ENCODE data around the gene AGBL4.

Gene AGBL4

DNA sequence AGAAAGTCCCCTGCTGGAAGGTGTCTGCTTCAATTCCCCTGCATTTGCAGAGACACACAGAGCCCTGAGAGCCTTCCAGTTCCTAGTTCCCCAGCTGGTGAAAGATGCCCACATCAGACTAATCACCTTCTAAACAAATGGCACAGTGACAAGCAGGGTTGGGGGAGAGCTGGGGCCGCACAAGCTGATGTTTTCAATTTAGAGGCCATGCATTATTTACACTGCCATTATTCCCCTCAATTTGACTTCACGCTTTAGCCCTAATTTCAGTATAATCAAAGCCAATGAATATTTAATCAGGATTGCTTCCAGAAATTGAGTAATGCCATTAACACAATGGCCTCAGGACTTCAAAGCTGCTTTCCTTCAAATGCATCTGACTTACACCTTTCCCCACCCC, 1328.6 kb downstream of the AGBL4 start:
- DNase-seq, result peak; percentile 96

- DNase-seq, result no peak
These were observed 1330.0 kb downstream of the AGBL4 start for GRCh38 chr1:48693674-48694320.

- no peak for DNase-seq
These were observed 1330.6 kb downstream of the AGBL4 start for GRCh38 chr1:48693180-48693579.

GRCh38 chr1:48692235-48692634, 1331.5 kb downstream of the AGBL4 start:
- no peak for DNase-seq

DNA sequence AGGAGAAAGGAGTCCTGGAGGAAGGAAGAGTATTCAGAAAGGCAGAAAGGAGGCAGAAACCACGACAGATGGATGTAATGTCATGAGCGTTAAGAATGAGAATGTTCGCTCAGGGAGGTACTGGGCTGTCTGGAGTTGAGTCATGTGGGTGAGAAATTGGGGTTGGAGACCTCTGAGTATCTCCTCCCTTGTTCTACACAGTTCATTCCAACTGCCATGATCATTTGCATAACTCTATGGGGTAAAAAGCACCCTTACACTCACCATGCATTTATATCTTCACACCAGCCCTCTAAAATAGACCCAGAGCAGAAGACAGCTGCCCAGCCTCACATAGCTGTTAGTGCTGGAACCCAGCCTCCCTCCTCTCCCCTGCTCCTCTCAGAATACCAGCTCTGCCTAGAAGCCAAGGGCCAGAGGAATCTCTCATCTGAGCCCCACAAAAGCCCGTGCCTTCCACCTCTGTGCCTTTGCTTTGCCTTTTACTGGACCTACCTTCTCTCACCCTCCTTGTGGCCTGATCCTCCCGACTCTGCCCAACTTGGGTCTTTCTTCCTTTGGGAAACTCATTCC, 1332.2 kb downstream of the AGBL4 start:
- no peak for DNase-seq

DNA sequence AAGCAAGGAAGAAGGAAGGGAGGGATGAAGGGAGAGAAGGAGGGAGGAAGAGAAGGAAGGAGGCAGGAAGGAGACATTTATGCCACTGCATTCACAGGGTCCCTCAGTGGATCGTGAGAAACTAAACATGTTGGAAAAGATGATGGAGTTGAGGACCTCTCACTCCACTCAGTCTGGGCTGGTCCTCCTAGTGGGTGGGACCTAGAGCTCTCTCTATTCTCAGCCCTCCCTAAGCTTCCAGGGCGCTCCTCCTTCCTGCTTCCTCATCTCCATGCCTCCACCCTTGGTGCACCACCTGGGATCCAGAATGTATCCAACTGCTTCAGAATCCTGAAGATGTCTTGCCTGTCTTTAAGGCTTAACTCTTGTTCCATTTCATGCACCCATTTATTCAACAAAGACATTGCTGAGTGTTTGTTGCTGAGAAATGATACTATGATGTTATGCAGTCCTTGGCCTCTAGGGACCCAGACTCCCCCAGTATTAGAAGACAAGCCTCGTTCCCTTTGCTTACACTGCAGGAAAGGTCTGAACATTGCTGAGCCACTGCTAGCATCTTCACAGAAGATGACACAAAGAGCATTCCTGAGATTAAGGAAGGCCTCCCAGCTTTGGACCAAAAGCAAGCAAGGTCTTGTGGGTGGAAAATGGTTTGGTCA, 1335.5 kb downstream of the AGBL4 start:
- DNase-seq, result no peak

- DNase-seq, result no peak
These were observed 1336.3 kb downstream of the AGBL4 start for GRCh38 chr1:48687282-48688045.

GRCh38 chr1:48686159-48686558, 1337.6 kb downstream of the AGBL4 start:
- no peak for DNase-seq

DNA sequence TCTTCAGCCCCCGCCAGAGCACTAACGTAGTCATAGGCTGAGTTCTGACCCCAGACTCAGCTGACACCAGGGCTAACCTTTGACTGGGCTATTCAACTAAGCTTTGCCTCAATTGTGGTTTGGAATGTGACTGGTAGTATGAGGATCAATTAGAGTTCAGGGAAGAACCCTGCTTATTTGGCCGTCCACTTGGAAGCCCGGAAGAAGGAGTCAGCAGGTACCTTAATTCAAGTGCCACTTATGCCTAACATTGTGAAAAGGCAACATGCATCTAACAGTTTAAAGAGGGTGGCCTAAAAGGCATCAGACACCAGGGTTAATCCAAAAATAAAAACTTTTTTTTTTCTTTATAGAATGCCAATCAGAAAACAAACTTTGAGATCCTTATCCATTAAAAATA, 1339.4 kb downstream of the AGBL4 start:
- DNase-seq, result no peak

- DNase-seq, result no peak
These were observed 1339.9 kb downstream of the AGBL4 start for GRCh38 chr1:48683839-48684238.

GRCh38 chr1:48681476-48682305, 1342.1 kb downstream of the AGBL4 start:
- no peak for DNase-seq

- DNase-seq, result no peak
These were observed 1343.2 kb downstream of the AGBL4 start for GRCh38 chr1:48680411-48681035.

DNA sequence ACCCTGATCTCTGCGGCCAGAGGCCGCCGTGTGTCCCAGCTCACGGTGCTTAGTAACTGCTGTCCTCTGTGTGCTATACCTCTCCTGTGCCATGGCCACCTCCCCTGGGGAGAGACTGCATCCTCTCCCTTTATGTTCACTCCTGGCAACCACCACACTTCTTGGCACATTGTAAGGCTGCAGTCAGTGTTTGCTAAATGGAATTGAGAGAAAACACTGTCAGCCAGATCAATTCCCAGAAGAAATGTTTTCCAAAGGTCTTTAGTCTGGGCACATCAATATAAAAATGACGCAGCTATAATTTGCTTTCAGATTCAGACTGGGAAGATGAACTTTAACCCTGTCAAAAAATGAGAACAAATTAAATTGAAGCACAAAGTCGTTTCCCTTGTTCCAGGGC, 1343.9 kb downstream of the AGBL4 start:
- peak; percentile 19 for DNase-seq

GRCh38 chr1:48678710-48679505, 1344.8 kb downstream of the AGBL4 start:
- no peak for DNase-seq

- peak; percentile 28 for DNase-seq
These were observed 1346.2 kb downstream of the AGBL4 start for GRCh38 chr1:48677306-48678287.

DNA sequence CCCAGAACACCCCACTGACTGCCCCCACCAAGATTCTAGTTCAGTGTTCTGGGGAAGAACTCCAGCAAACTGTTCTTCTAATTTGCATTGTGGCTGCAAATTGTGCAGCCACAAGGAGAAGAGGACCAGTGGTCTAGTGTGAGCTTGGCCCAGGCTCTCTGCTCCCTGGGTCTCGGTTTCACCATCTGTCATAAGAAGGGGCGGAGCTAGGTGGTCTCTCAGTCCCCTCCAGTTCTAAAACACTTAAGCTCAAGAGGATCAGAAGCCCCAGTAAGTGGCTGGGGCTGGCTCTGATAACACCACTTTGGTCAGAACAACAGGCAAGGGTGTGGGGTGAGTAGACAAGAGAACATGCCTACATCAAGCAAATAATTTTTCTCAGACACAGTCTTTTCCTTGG, 1346.9 kb downstream of the AGBL4 start:
- no peak for DNase-seq

GRCh38 chr1:48676376-48676775, 1347.4 kb downstream of the AGBL4 start:
- DNase-seq, result no peak

DNA sequence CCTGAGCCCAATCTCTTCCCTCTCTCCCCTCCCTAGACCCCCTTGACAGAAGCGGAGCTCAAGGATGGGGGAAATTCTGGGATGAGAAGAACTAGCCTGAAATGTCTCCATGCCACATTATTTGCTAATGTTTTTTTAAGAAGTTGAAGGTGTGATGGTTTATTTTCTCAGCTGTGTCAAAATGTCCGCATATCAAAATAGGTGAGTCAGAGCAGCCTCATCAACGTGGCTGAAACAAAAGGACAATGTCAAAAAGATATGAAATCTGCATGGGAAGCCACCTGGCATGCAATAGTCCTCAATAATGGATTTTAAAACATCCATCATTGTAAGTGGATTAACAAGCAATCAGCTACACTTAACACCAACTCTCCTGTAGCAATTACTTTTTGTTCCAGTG, 1348.5 kb downstream of the AGBL4 start:
- DNase-seq, result no peak

GRCh38 chr1:48674641-48675040, 1349.1 kb downstream of the AGBL4 start:
- no peak for DNase-seq
